GM19468 (cell line): ENCODE measurements around the gene CHRNA4.
"Not testable (repeated sequence)": the region's sequence is repeated elsewhere in the genome, so short reads cannot be mapped to it uniquely, and the experiment has no call there.

Source experiments
- ATAC-seq: cut with Tn5 transposase; IDR thresholded peaks from one replicate; pipeline ENCODE4 v1.9.1; 2021; ENCODE audit warnings: mild to moderate bottlenecking, moderate library complexity, moderate number of reproducible peaks; ENCODE audit not compliant: unreplicated experiment; ENCODE audit errors: extremely low read depth

CHRNA4 gene

DNA sequence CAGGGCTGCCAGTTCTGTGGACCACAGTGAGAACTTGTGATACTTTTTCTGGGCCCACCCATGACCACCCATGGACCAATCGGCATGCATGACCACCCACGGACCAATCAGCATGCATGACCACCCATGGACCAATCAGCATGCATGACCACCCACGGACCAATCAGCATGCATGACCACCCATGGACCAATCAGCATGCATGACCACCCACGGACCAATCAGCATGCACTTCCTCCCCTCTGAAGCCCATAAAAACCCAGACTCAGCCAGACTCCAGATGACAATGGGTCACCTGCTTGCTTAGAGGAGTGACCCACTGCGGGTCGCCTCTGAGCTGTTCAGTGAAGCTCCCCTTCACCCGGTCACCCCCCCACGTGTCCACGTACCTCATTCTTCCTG lies 18.7 kb upstream of the CHRNA4 start:
- not testable (repeated sequence) for ATAC-seq

DNA sequence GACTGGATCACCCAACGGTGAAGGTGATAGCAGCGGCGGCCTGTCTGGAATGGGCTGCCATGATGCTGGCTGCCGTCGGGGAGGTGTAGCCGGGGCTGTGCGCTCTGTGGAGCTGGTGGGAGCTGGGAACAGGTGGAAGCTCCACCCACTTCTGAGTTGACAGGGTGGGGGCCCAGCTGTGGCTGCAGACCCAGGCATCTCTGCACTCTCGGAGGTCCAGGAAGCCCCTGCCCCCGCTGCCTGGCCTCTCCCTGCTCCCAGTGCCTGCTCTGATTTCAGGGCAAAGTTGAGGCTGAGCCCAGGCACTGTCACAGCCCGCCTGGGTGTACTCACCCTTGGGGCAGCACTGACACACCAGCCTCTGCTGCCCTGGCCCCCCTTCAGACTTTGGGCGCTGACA lies 18.1 kb upstream of the CHRNA4 start:
- no peak for ATAC-seq

DNA sequence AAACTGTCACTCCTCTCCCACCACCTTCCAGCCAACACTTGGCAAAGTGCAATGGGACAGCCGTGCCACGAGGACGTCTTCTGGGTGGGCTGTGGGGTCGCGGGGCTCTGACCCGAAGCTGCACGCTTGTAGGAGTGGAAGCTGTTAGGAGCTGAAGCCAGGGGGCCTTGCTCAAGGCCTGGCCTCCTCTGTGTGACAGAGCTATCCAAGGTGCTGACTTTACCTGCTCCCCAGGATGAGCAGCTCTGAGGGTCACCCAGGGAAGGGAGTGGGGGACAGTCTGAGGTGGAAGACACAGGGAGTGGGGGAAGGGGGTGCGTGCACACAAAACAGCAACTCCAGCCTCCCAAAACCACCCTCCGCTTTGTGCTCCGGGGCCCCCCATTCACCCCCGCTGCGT lies 17.5 kb upstream of the CHRNA4 start:
- ATAC-seq: no peak

DNA sequence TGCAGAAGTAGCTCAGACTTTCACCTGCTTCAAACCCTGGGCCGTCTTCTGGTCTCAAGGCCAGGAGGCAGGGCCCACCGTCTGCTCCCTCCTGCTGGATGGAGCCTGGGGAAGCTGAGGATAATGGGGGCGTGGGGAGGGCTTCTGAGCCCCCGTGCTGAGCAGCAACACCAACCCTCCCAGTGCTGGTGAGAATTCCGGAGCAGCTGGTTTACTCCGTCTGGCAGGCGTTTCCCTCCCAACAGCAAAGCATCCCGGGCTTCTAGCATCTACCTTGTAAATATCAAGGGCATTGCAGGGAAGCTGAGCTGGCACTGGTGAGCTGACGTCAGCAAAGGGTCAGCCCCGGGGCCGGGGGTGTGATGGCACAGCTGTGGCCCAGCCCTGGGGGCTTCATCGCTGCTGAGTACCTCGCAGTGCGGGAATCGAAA lies 16.8 kb upstream of the CHRNA4 start:
- no peak for ATAC-seq

DNA sequence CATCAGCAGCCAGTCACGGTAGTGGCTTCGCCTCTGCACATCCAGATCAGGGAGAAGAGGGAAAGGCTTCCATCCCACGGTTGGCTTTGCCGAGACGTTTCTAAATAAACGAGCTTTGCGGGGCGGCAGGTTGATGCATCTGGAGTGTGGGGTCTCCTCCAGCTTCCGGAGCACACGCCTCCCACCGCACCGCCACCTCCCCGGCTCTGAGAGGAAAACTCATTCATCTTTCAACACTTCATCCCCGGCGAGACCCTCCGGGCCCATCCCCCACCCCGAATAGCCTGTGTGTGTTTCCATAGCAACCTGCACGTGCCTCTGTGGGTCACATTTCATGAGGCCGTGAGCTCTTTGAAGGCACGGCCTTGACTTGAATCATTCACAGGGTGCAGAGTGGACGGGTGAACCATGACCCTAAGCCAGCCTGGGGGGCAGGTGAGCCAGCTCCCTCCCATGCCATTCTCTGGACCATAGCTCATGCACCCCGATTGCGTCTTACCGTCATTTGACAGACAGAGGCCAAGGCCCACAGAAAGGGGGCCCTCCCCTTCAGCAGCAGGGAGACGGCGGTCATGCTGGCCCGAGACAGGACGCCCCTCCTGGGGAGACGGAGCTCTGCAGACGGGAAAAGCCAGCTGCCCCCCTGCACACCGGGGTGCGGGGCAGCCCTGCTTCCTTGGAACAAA lies 16.2 kb upstream of the CHRNA4 start:
- ATAC-seq: no peak

DNA sequence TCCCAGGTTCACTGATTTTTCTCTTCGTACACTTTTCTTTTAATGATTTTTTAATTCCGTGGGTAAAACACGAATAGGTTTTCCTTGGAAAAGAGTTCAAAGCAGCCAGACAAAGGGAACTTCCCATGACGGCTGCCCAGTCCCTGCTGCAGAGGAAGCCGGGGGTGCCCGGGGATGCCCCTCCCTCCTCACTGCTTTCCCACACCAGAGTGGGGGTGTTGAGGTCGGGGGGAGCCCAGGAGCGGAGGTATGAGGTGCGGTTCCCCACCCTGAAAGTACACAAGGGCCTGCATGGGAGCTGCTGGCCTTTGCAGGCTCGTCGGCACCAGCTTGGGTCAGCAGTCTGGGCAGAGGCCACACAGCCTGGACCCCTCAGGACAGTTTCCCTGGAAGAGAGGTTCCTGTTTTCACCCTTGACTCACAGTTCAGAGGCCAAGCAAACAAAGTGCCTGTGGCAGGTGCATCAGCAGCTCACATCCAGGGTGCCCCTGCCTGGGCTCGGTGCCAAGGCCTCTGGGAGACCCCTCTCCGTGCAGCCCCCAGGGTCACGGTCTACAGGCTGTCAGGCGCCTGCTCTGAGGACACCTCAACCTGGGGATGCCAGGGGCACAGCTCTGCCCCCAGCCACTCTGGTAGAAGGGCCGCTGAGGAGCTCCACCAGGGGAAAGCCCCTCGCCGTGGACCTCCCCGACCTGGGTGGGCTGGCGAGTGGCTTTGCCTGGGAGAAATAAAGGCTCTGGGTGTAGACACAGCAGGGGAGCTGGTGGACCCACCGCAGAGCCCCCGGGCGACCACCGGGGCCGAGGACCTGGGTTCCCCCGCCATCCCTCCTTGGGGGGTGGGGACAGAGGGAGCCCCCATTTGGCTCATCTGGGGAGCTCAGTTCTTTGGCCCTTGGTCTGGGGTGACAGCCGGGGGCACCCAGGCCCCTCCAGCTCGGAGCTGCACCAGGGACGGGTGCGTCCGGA lies 15.4 kb upstream of the CHRNA4 start:
- no peak for ATAC-seq

DNA sequence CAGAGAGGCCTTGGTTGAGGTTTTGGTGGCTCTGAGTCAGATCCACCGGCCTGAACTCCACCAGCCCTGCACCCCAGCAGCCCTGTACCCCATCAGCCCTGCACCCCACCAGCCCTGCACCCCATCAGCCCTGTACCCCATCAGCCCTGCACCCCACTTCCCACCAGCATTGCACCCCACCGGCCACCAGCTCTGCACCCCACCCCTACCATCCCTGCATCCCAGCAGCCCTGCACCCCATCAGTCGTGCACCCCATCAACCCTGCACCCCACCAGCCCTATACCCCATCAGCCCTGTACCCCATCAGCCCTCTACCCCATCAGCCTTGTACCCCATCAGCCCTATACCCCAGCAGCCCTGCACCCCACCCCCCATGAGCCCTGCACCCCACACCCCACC lies 14.3 kb upstream of the CHRNA4 start:
- no peak for ATAC-seq

DNA sequence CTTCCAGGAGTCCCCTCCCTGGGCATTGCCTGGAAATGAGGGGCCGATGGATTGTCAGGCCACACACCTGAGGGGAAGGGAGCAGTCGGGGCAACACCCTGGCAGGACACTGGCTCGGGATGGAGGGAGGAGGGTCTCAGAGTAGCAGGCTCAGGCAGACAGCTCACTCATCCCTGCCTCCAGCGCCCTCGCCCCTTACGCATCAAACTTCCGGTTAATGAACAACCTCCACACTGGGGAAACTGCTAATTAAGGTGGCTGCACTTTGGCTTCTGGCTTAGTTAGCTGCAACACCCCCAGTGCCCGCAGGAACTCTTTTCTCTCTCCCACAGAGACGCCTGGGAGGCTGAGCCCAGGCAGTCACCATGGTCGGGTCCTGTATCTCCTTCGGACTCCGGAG lies 13.4 kb upstream of the CHRNA4 start:
- no peak for ATAC-seq

DNA sequence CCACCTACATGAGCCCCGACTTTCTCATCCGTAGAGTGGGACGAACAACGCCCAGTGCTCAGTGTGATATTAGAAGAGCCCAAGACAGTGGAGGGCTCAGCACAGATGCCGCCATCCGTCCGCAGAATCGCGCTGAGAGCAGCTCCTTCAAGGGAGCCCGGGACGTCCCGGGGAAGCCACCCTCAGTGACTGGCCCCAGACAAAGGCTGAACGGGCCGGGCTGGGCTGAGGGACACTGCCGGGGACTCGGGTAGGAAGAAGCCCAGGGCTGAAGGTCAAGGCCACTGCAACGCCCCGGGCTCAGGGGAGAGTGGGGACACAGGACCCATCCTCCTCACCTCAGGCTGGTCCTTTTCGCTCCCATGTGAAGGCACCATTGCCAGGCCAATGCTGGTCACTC lies 12.8 kb upstream of the CHRNA4 start:
- no peak for ATAC-seq

DNA sequence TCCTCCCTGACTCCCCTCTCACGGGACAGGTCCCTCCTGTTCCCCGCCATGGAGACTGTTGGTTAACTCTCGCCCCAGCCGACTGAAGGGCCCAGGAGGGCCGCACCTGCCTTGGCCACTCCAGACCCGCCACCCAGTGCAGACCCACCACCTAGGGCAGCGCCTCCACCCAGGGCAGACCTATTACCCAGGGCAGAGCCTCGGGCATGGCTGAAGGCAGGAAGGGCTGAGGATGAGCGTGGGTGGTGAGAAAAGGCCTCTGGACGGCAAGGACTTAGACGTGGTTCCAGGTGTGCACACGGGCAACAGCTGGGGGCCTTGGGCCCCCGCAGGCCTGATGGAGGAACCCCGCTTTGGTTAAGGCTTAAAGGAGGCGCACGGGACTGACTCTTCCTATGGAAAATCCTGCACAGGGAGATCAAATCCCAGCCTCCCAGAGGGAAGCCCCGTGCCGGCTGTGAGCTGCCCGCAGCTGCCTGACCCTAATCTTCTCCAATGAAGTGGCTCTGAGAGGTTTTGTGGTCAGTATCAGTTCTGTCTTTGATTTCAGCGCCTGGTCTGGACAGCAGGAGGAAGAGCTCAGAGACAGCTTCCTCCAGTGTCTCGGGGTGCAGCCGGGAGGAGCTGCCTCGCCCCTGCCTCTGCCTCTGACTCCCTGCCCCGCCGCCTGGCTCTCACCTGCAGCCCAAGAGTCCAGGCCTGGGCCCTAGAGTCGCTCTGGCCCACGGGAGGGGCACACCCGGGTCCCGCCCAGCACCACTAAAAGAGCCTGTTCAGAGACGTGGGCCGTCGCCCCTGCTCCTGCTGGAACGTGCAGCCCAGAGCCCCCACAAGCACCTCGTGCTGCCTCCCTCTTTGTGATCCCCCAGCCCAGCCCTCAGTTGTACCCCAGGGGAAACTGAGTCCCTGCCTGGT lies 12.1 kb upstream of the CHRNA4 start:
- no peak for ATAC-seq

DNA sequence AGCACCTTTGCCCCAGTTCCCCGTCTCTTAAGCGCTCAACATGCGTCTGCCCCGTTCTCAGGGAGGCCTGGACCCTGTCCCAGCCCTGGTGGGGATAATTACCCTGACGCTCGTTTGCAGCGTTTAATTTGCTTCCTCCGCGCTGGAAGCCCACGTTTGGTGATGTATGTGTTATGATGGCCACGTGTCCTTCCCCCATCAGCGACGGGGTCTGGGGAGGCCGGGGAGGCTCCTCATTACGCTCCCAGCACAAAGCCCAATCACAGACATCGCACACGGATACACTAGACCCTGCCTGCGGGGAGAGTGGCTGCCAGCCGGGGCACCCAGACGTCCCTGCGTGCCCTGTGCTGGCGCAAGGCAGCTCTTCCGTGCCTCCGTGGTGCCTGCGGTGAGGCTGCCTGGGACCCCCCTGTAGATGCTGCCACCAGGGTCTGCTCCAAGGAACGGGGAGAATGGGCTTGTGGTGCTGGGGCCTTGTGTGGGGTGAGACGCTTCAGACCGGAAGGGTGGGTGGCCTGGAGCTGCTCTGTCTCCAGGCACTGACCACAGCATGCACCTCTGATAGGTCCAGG lies 10.2 kb upstream of the CHRNA4 start:
- ATAC-seq: no peak

DNA sequence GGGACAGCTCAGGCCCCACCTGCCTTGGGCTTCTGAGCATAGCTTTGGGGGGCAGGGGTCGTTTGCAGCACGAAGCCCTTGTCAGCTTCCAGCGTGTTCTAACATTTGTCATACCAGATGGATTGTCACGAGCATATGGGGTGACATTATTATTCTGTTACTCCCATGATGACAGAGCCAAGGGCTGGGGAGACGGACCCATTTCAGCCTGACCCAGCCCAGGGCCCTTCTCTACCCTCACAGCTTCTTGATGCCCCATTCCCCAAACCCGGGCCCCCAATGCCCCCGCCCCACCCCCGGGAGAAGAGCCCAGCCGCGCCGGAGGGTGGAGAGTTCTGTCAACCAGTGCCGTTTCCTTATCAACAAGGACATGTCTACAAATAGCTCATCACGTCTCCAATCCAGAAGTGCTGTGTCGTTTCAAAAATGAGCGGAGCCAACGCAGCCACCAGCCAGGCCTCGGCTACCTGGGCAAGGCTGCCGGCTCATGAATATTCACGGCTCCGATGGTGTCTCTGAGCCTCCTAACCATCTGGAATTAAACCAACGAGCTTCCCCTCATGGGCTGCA lies 9.6 kb upstream of the CHRNA4 start:
- no peak for ATAC-seq

DNA sequence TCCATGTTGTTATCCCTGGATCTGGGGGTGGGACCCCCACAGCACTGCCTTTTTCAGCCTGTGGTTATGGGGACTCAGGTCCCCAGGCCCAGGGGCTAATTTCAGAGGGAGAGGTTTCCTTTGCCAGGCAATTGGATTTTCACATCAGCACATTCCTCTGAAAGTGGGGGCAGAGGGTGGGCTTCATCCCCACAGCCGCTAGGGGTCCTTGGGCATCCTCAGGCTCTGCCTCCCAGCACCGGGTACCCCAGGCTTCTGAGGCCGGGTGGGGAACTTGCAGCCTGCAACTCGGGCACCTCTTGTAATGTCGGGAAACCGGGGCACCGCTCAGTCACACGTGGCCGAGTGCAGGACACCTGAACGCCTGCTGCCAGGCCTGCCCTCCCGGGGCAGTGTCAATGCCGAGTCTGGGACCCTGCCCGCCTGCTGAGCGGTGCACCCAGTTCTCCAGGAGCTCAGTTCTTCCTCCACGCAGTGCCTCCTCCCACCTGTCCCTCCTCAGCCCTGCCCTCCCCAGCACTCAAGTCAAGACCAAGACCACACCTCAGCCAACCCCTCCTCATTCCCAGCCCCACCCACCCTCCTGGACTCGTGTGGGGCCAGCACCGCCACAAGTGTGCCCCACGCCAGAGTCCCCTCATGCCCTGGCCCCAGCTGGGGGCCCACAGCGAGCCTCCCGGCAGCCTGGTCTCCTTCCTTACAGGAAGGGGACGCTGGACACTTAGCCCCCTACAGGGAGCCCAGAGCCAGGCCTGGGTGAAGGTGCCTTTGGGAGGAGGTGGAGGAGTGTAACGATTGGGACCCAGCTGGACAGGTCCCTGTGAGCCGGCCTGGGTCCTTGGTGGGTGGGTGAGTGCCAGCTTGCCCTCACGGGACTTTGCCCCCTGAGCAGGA lies 8.8 kb upstream of the CHRNA4 start:
- ATAC-seq: no peak

DNA sequence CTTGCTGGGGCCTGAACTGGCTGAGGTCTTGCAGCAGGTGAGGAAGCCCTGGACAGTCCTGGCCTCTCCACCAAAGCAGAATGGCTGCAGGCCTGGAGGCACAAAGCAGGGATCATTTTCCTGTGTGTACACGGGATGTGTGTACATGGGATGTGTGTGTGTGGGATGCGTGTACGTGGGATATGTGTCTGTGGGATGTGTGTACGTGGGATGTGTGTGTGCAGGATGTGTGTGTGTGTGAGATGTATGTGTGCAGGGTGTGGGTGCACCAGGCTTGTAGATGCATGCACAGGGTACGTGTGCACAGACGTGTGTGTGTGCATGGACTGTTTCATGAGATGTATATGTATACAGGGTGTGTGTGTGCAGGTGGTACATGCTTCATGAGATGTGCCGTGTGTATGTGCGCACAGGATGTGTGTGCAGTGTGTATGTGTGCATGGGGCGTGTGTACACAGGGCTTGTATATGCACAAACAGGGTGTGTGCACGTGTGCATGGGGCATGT lies 7.9 kb upstream of the CHRNA4 start:
- no peak for ATAC-seq

DNA sequence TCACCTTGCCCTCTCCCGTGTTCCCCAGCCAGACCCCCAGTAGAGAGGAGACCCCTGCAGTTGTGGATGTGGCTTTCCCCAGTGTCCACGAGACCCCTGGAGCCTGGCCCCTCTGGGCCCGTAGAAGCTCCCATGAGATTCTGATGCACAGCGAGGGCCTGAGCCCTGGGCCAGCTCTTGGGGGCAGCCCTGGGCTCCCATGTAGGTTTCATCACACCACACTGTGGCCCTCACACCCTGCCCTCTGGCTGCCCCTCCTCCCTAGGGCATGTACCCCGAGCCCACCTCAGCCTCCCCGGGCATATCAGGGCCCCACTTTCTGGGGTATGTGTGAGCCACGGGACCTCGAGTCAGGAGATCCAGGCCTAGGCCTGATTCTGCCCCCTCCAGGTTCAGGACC lies 7.0 kb upstream of the CHRNA4 start:
- ATAC-seq: no peak

DNA sequence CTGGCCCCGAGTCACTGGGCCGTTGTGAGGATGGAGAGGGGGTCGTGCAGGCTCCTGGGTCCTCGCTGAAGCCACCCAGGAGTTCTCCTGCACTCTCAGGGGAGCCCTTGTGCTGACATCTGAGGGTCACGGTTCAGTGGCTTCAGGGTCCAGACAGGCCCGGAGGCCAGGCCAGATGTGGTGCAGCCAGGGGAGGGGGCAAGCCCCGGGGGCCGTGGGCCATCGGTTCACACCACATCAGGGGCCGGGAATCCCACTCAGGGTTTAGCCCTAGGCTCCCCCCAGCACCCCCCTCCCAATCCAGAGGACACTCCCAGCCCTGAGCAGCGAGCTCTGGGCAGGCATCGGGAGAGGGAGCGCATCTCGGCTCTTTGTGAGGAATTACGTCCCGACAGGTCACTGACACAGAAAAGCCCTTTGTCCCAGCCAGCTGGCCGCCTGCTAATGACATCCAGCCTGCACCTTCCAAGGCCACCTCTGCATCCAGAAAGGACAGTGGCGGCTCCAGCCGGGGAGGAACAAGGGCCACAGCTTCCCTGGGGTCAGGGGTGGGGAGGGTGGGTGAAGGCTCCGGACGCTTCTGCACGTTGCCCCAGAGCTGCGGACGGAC lies 6.4 kb upstream of the CHRNA4 start:
- ATAC-seq: no peak

DNA sequence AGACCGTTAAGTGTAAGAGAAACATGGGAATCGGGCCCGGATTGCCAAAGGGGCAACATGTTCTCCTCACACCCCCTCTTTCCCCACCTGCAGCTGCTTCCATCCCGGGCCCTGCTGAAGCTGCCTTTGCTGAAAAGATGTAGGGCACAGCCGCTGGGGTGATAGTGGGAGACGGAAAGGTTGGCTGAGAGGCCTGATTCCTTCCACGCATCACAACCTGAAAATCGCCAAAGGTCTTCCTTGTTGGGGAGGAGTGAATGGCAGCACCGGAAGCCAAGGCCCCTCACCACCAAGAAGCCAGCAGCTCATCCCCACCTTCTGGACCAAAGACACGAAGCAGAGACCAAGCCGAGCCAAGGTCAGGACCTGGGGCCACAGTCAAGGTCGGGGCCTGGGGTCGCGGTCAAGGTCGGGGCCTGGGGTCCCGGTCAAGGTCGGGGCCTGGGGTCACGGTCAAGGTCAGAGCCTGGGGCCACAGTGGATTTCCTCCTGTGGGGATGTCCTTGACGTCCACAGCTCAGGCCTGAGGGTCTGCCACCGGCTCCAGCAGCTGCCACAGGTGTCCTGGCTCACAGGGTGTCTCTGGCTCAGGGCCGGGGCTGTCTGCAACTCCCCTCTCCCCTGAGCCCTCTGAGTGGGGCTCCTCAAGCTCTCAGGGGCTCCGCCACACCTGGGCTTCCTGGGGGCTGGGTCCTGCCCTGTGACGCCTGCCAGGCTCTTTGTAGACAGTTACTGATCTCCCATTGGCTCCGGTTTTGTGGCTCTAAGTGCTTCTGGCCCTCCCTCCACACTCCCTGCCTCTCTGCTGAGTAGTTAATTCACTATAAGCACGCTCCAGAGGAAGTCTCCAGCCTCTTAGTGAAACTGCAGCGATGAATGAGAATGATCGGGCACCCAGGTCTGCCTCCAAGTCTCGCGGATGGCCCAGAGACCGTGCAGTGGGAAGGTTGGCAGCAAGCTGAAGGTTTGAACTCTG lies 5.5 kb upstream of the CHRNA4 start:
- ATAC-seq: no peak
